Measurements from ENCODE around the gene DNAJC24.

The DNAJC24 gene

GRCh38 chr11:31355131-31355530 lies 14.5 kb upstream of the DNAJC24 start:
- no peaks in the 10 kb centered on the region for H3K79me2 ChIP-seq
- no peak overlapping the region for H3K27ac ChIP-seq
- H3K4me1 ChIP-seq, result no peaks in the 10 kb centered on the region
- no peak overlapping the region for H3K9ac ChIP-seq
- no peaks in the 10 kb centered on the region for H3K36me3 ChIP-seq (ENCODE audit: control insufficient read depth, insufficient read depth, low read length)
- H3K27me3 ChIP-seq (ENCODE audit: control insufficient read depth, insufficient read depth, low read length), result no peaks in the 10 kb centered on the region
- TF ChIP-seq CTCF (IDR thresholded peaks at IDR 0.05), result no peak
- H3K4me3 ChIP-seq (ENCODE audit: low read depth, low read length), result no peak overlapping the region
- H2AFZ ChIP-seq, result no peak overlapping the region
- no peaks in the 10 kb centered on the region for H3K9me3 ChIP-seq (ENCODE audit: control insufficient read depth, low read length)
- no peak overlapping the region for H3K4me2 ChIP-seq (ENCODE audit: low read length)

GRCh38 chr11:31355817-31356216 lies 13.8 kb upstream of the DNAJC24 start:
- Histone ChIP-seq H3K27ac (no peak overlapping the region), H3K79me2 (no peaks in the 10 kb centered on the region), H2AFZ (no peak overlapping the region), H3K9ac (no peak overlapping the region), H3K4me1 (no peaks in the 10 kb centered on the region), H3K9me3 (ENCODE audit: control insufficient read depth, low read length) (no peaks in the 10 kb centered on the region), H3K27me3 (ENCODE audit: control insufficient read depth, insufficient read depth, low read length) (no peaks in the 10 kb centered on the region), H3K4me3 (ENCODE audit: low read depth, low read length) (no peak overlapping the region), H3K4me2 (ENCODE audit: low read length) (no peak overlapping the region), H3K36me3 (ENCODE audit: control insufficient read depth, insufficient read depth, low read length) (no peaks in the 10 kb centered on the region)
- TF ChIP-seq CTCF (IDR thresholded peaks at IDR 0.05), result no peak

- TF ChIP-seq CTCF (IDR thresholded peaks at IDR 0.05), result no peak
- Histone ChIP-seq H3K9ac (no peak overlapping the region), H2AFZ (no peak overlapping the region), H3K4me3 (ENCODE audit: low read depth, low read length) (no peak overlapping the region), H3K27ac (no peak overlapping the region), H3K4me1 (no peaks in the 10 kb centered on the region), H3K79me2 (no peaks in the 10 kb centered on the region), H3K4me2 (ENCODE audit: low read length) (no peak overlapping the region), H3K9me3 (ENCODE audit: control insufficient read depth, low read length) (no peaks in the 10 kb centered on the region), H3K36me3 (ENCODE audit: control insufficient read depth, insufficient read depth, low read length) (no peaks in the 10 kb centered on the region), H3K27me3 (ENCODE audit: control insufficient read depth, insufficient read depth, low read length) (no peaks in the 10 kb centered on the region)
Measured at GRCh38 chr11:31361743-31362142, 7.9 kb upstream of the DNAJC24 start.

- no peaks in the 10 kb centered on the region for H3K27me3 ChIP-seq (ENCODE audit: control insufficient read depth, insufficient read depth, low read length)
- no peak overlapping the region for H3K27ac ChIP-seq
- H3K9me3 ChIP-seq (ENCODE audit: control insufficient read depth, low read length), result no peaks in the 10 kb centered on the region
- H3K4me3 ChIP-seq (ENCODE audit: low read depth, low read length), result no peak overlapping the region
- no peak for TF ChIP-seq CTCF (IDR thresholded peaks at IDR 0.05)
- no peak overlapping the region for H3K4me2 ChIP-seq (ENCODE audit: low read length)
- H3K79me2 ChIP-seq, result no peaks in the 10 kb centered on the region
- no peaks in the 10 kb centered on the region for H3K36me3 ChIP-seq (ENCODE audit: control insufficient read depth, insufficient read depth, low read length)
- no peak overlapping the region for H3K9ac ChIP-seq
- no peak overlapping the region for H2AFZ ChIP-seq
- H3K4me1 ChIP-seq, result no peaks in the 10 kb centered on the region
Measured at GRCh38 chr11:31366795-31367194, 2.9 kb upstream of the DNAJC24 start.

- no peak overlapping the region for H3K4me3 ChIP-seq (ENCODE audit: low read depth, low read length)
- no peaks in the 10 kb centered on the region for H3K4me1 ChIP-seq
- H3K27me3 ChIP-seq (ENCODE audit: control insufficient read depth, insufficient read depth, low read length), result no peaks in the 10 kb centered on the region
- H3K36me3 ChIP-seq (ENCODE audit: control insufficient read depth, insufficient read depth, low read length), result no peaks in the 10 kb centered on the region
- H3K27ac ChIP-seq, result no peak overlapping the region
- no peak for TF ChIP-seq CTCF (IDR thresholded peaks at IDR 0.05)
- no peak overlapping the region for H2AFZ ChIP-seq
- H3K4me2 ChIP-seq (ENCODE audit: low read length), result no peak overlapping the region
- H3K9ac ChIP-seq, result no peak overlapping the region
- no peaks in the 10 kb centered on the region for H3K79me2 ChIP-seq
- H3K9me3 ChIP-seq (ENCODE audit: control insufficient read depth, low read length), result no peaks in the 10 kb centered on the region
Measured at GRCh38 chr11:31375879-31376278, 6.2 kb downstream of the DNAJC24 start.

All from parathyroid adenoma (tissue), 2 donors.